Measurements from ENCODE around the gene PRR35. TPM values are rescaled to one million over a fixed set of nuclear protein-coding genes. Genes with fewer than 3 reads are reported as not detected.

The PRR35 gene
- total RNA-seq, 2 experiments from 2014 or later = not detected

DNA sequence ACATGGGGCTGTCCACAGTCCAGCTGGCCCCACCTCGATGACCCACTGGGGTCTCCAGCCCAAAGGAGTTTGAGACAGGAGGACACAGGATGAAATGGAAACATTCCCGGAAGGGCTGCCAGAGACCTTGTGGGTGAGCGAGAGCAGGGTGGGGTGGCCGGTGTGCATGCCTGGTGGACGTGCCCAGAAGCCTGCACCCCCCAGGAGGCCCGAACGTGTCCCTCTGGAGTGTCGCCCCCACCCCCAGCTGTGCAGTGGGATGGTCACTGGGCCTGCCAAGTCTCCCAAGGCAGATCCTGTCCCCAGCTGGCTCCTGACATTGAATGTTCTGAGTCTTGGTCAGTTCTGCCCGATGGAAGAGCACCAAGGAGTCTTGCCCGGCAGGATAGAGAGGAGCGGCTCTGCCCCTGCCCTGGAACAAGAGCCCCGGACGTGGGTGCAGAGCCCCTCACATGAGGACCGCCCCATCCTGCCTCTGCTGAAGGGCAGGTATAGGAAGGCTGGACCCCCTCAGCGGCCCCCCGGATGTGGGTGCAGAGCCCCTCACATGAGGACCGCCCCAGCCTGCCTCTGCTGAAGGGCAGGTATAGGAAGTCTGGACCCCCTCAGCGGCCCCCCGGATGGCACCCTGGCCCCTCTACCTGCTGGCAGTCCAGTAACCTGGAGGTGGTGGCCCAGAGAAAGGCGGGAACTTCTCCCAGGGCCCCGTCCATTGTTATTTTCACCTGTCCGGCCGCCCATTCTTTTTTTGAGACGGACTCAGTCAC, 35.7 kb upstream of the PRR35 start:
- Mint-ChIP-seq H3K36me3 (peaks cover 11% of the 10 kb centered on the region), H3K27me3 (no peaks in the 10 kb centered on the region), H3K27ac (peak overlapping the region; percentile 97), H3K9me3 (no peaks in the 10 kb centered on the region), H3K4me1 (peaks cover 22% of the 10 kb centered on the region), H3K4me3 (no peak overlapping the region)
- no peak for DNase-seq

GRCh38 chr16:525123-525519, 35.1 kb upstream of the PRR35 start:
- Mint-ChIP-seq H3K4me1 (peaks cover 26% of the 10 kb centered on the region), H3K27ac (peak overlapping the region; percentile 97), H3K9me3 (no peaks in the 10 kb centered on the region), H3K36me3 (peaks cover 11% of the 10 kb centered on the region), H3K27me3 (no peaks in the 10 kb centered on the region), H3K4me3 (peak overlapping the region; percentile 86)
- peak; percentile 35 for DNase-seq

GRCh38 chr16:525520-526180, 34.5 kb upstream of the PRR35 start:
- Mint-ChIP-seq H3K36me3 (peaks cover 11% of the 10 kb centered on the region), H3K27ac (peak overlapping the region; percentile 97), H3K27me3 (no peaks in the 10 kb centered on the region), H3K4me1 (peaks cover 28% of the 10 kb centered on the region), H3K4me3 (peak overlapping the region; percentile 86), H3K9me3 (no peaks in the 10 kb centered on the region)
- DNase-seq = peak; percentile 85

- Mint-ChIP-seq H3K4me1 (peaks cover 29% of the 10 kb centered on the region), H3K27ac (peak overlapping the region; percentile 97), H3K4me3 (peak overlapping the region; percentile 86), H3K9me3 (no peaks in the 10 kb centered on the region), H3K36me3 (peaks cover 11% of the 10 kb centered on the region), H3K27me3 (no peaks in the 10 kb centered on the region)
- peak; percentile 41 for DNase-seq
Measured at GRCh38 chr16:526181-527014, 33.8 kb upstream of the PRR35 start.

DNA sequence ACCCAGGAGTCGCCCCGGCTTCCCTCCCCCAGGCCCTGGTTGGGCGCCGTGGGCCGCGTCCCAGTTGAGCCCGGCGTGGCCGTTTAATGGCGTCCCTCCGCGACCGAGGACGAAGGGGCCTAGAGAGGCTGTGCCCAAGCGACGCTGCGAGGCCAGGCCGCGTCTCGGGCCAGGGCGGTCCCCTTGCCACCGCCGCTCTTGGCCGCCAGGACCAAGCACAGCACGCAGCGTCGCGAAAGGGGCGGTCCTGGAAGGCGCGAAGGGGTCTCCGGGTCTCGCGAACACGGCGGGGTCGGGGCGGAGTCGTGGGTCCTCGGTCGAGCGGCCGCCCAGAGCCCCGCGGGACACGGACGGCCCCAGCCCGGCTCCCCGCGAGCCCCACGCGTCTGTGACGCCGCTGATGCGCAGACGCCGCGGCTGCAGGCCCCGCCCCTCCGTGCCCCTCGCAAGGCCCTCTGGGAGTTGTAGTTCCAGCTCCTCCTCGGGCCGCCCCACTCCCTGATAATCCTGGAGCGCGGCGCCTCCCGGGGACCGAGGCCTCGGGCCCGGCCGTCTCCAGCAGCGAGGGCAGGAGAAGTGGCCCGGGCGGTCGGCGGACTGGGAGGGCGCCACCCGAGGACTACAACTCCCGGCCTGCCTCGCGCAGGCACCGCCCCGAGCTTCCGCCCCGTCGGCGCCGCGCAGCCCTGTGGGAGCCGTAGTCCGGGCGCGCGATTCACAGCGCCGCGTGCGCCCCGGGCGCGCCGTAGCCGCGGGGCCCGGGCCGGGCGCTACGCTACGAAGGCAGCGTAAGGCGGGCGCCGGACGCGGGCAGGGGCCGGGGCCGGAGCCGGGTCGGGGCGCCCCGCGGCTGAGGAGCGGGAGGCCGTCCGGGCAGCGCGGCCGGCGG, 32.9 kb upstream of the PRR35 start, which contains the start of gene CAPN15:
Gene CAPN15 (plus strand): TSS at position 698 of the 889 bp plus-strand sequence. CDS start 19,127 bp downstream, outside the sequence.
- peaks cover 29% of the 10 kb centered on the region for H3K4me1 Mint-ChIP-seq
- H3K36me3 Mint-ChIP-seq = peaks cover 11% of the 10 kb centered on the region

GRCh38 chr16:528111-529011, 31.8 kb upstream of the PRR35 start:
- Mint-ChIP-seq H3K27ac (peak overlapping the region; percentile 93), H3K27me3 (no peaks in the 10 kb centered on the region), H3K36me3 (peaks cover 11% of the 10 kb centered on the region), H3K4me3 (peak overlapping the region; percentile 93), H3K4me1 (peaks cover 27% of the 10 kb centered on the region), H3K9me3 (no peaks in the 10 kb centered on the region)
- peak; percentile 47 for DNase-seq

More for the DNA sequence above, 32.9 kb upstream of the PRR35 start, which contains the start of gene CAPN15:
- Mint-ChIP-seq H3K27ac (peak within 1 kb of the TSS; percentile 97), H3K9me3 (no peaks in the 10 kb centered on the region), H3K4me3 (peak within 1 kb of the TSS; percentile 93), H3K27me3 (no peaks in the 10 kb centered on the region)
- peak; percentile 90 for DNase-seq

GRCh38 chr16:529012-529575, 31.1 kb upstream of the PRR35 start:
- peak; percentile 36 for DNase-seq
- H3K4me3 Mint-ChIP-seq = peak overlapping the region; percentile 93
- peaks cover 26% of the 10 kb centered on the region for H3K4me1 Mint-ChIP-seq
- peaks cover 11% of the 10 kb centered on the region for H3K36me3 Mint-ChIP-seq
- no peaks in the 10 kb centered on the region for H3K9me3 Mint-ChIP-seq
- peak overlapping the region; percentile 93 for H3K27ac Mint-ChIP-seq
- H3K27me3 Mint-ChIP-seq = no peaks in the 10 kb centered on the region

DNA sequence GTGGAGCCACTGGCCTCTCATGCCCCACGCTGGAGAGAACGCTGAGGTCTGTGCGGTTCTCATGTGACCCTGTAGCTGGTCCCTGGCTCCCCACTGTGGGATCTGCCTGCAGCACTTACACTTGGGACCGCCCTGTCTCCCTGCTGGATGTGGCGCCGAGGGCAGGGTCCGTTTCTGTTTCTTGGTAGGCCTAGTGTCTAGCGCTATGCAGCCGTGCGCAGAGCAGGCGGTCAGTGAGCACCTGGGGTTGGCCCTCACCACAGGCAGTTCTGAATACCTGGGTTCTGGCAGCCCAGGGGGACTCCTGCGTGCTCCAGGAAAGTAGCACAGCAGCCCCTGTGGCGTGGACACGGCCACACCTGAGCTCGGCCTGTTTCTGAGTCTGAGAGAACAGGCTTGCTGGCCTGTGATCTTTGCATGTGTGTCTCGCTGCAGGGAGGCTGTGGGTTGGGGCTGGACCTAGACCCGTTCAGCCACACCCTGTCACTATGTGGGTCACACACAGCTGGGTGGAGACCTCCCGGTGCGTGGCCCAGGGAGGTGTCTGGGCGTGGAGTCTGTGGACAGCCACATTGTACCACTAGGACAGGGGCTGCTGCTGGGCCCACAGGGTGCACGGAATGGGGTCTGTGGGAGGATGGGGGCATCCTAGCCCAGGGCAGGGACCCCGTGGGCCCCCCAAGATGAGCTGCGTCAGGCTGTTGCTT, 29.9 kb upstream of the PRR35 start:
- H3K36me3 Mint-ChIP-seq = peaks cover 9% of the 10 kb centered on the region
- H3K4me1 Mint-ChIP-seq = peaks cover 19% of the 10 kb centered on the region
- H3K4me3 Mint-ChIP-seq = peak overlapping the region; percentile 58
- H3K9me3 Mint-ChIP-seq = no peaks in the 10 kb centered on the region
- no peak overlapping the region for H3K27ac Mint-ChIP-seq
- no peak for DNase-seq
- no peaks in the 10 kb centered on the region for H3K27me3 Mint-ChIP-seq

- DNase-seq = no peak
- H3K36me3 Mint-ChIP-seq = peaks cover 7% of the 10 kb centered on the region
- H3K27ac Mint-ChIP-seq = no peak overlapping the region
- H3K4me1 Mint-ChIP-seq = peaks cover 12% of the 10 kb centered on the region
- no peak overlapping the region for H3K4me3 Mint-ChIP-seq
- H3K9me3 Mint-ChIP-seq = no peaks in the 10 kb centered on the region
- no peaks in the 10 kb centered on the region for H3K27me3 Mint-ChIP-seq
Measured at GRCh38 chr16:531494-532125, 28.6 kb upstream of the PRR35 start.

GRCh38 chr16:533391-534123, 26.6 kb upstream of the PRR35 start:
- Mint-ChIP-seq H3K27me3 (no peaks in the 10 kb centered on the region), H3K4me3 (no peak overlapping the region), H3K36me3 (peaks cover 4% of the 10 kb centered on the region), H3K4me1 (peaks cover 12% of the 10 kb centered on the region), H3K9me3 (no peaks in the 10 kb centered on the region), H3K27ac (no peak overlapping the region)
- DNase-seq = no peak

DNA sequence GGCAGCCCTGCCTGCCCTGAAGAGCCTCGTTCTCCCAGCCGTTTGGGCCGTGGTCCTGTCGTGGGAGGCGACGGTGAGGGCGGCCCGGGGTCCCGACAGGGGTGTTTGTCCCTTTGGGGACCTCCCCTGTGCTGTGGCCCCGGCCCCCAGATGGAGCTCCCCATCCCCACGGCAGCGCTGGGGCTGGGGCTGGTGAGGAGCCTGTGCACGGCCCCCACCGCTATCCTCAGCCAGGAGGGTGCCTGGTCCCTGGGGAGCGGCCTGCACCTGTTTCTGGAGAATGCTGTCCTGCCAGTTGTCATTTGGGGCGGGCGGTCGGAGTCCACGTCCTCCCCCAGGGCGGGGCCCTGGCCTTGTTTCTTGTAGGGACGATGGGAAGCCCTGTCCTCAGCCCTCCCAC, 26.1 kb upstream of the PRR35 start:
- Mint-ChIP-seq H3K4me1 (peaks cover 10% of the 10 kb centered on the region), H3K4me3 (no peak overlapping the region), H3K27ac (no peak overlapping the region), H3K36me3 (peaks cover 2% of the 10 kb centered on the region), H3K9me3 (no peaks in the 10 kb centered on the region), H3K27me3 (no peaks in the 10 kb centered on the region)
- no peak for DNase-seq
